Duodenal mucosa (tissue), 2 donors: ENCODE results near the gene DNM2.

ENCODE experiments used
- H3K27ac ChIP-seq: one replicate; pipeline ENCODE4 v1.7.0; 2013; ENCODE audit warnings: low read depth, low read length
- H3K27me3 ChIP-seq, 2 donors: one replicate each; pipeline ENCODE4 v1.7.0; 2013; ENCODE audit warnings: low read length in 2 of 2, control low read depth in 1 of 2; ENCODE audit not compliant: insufficient read depth in 2 of 2, control insufficient read depth in 1 of 2
- H3K36me3 ChIP-seq, 2 donors: one replicate each; pipeline ENCODE4 v1.7.0; 2013; ENCODE audit warnings: low read length in 2 of 2, control low read depth in 1 of 2; ENCODE audit not compliant: insufficient read depth in 2 of 2, control insufficient read depth in 1 of 2
- H3K4me1 ChIP-seq, 2 donors: one replicate each; pipeline ENCODE4 v1.7.0; 2013; ENCODE audit warnings: low read length in 2 of 2, control low read depth in 1 of 2; ENCODE audit not compliant: insufficient read depth in 2 of 2, control insufficient read depth in 1 of 2
- H3K4me3 ChIP-seq, 2 donors: one replicate each; pipeline ENCODE4 v1.7.0; 2013; ENCODE audit warnings: low read length in 2 of 2, low read depth in 1 of 2
- H3K9ac ChIP-seq, 2 donors: one replicate each; pipeline ENCODE4 v1.7.0; 2013; ENCODE audit warnings: low read length in 2 of 2, low read depth in 1 of 2
- H3K9me3 ChIP-seq, 2 donors: one replicate each; pipeline ENCODE4 v1.7.0; 2013; ENCODE audit warnings: low read length in 2 of 2, control low read depth in 1 of 2; ENCODE audit not compliant: control insufficient read depth in 1 of 2

DNM2 gene

GRCh38 chr19:10701955-10702525 lies 15.8 kb upstream of the DNM2 start:
- Histone ChIP-seq H3K9ac (peak overlapping the region; percentile 62 to 78), H3K4me3 (peak overlapping the region; percentile 96 to 98), H3K9me3 (no peaks in the 10 kb centered on the region), H3K27me3 (no peaks in the 10 kb centered on the region), H3K36me3 (peaks cover 0 to 1% of the 10 kb centered on the region in 2 donors), H3K27ac (no peak overlapping the region), H3K4me1 (peaks cover 4 to 11% of the 10 kb centered on the region in 2 donors)

DNA sequence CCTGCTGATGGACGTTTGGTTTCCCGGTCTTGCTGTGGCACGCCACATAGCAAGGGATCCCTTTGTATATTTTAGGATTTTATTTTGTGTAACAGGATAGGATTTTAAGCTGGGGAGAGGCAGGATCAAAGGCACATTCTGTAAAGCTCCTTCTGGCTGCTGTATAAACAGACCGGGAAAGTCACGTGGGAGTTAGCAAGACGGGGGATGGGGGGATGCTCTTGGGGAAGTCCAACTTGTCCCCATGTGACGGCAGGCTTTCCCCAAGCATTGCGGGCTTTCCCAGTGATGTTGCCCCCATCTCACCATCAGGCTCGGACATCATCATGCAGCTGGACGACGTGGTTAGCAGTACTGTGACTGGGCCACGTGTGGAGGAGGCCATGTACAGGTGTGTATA lies 10.9 kb upstream of the DNM2 start:
- no peak overlapping the region for H3K9ac ChIP-seq
- H3K4me3 ChIP-seq, result no peak overlapping the region
- no peak overlapping the region for H3K27ac ChIP-seq
- no peaks in the 10 kb centered on the region for H3K27me3 ChIP-seq
- H3K4me1 ChIP-seq, result peaks cover 7 to 8% of the 10 kb centered on the region in 2 donors
- H3K36me3 ChIP-seq, result peaks cover 0 to 13% of the 10 kb centered on the region in 2 donors
- no peaks in the 10 kb centered on the region for H3K9me3 ChIP-seq

DNA sequence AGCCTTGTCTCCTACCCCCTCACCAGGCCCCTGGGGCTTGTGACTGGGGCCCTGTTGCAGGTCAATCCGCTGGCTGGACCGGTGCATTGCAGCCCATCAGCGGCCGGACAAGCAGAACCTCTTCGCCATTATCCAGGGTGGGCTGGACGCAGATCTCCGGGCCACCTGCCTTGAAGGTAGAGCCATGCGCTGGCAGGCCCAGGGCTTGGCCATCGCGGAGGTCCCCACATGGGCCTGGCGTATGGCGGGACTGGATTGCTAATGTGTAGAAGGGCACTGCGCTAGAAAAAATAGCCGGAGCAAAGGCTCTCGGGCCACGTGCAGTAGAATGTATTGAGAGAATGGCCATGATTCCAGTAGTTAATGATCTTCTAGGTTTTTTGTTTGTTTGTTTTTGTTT lies 10.4 kb upstream of the DNM2 start:
- H3K4me1 ChIP-seq, result peaks cover 6 to 9% of the 10 kb centered on the region in 2 donors
- H3K9me3 ChIP-seq, result no peaks in the 10 kb centered on the region
- H3K9ac ChIP-seq, result no peak overlapping the region
- peaks cover 0 to 13% of the 10 kb centered on the region in 2 donors for H3K36me3 ChIP-seq
- H3K4me3 ChIP-seq, result no peak overlapping the region
- no peak overlapping the region for H3K27ac ChIP-seq
- H3K27me3 ChIP-seq, result no peaks in the 10 kb centered on the region

GRCh38 chr19:10708291-10708690 lies 9.6 kb upstream of the DNM2 start:
- H3K9ac ChIP-seq, result no peak overlapping the region
- H3K27me3 ChIP-seq, result no peaks in the 10 kb centered on the region
- H3K36me3 ChIP-seq, result peaks cover 0 to 16% of the 10 kb centered on the region in 2 donors

GRCh38 chr19:10712045-10712444 lies 5.8 kb upstream of the DNM2 start:
- H3K4me3 ChIP-seq, result peak overlapping the region; percentile 67
- H3K36me3 ChIP-seq, result peaks cover 0 to 15% of the 10 kb centered on the region in 2 donors
- peaks cover 6 to 21% of the 10 kb centered on the region in 2 donors for H3K4me1 ChIP-seq
- peak overlapping the region; percentile 92 for H3K27ac ChIP-seq
- no peaks in the 10 kb centered on the region for H3K27me3 ChIP-seq
- H3K9me3 ChIP-seq, result no peaks in the 10 kb centered on the region
- H3K9ac ChIP-seq, result peak overlapping the region; percentile 71 to 81

More at GRCh38 chr19:10708291-10708690, 9.6 kb upstream of the DNM2 start:
- no peak overlapping the region for H3K4me3 ChIP-seq
- no peak overlapping the region for H3K27ac ChIP-seq
- peaks cover 6 to 13% of the 10 kb centered on the region in 2 donors for H3K4me1 ChIP-seq
- no peaks in the 10 kb centered on the region for H3K9me3 ChIP-seq

DNA sequence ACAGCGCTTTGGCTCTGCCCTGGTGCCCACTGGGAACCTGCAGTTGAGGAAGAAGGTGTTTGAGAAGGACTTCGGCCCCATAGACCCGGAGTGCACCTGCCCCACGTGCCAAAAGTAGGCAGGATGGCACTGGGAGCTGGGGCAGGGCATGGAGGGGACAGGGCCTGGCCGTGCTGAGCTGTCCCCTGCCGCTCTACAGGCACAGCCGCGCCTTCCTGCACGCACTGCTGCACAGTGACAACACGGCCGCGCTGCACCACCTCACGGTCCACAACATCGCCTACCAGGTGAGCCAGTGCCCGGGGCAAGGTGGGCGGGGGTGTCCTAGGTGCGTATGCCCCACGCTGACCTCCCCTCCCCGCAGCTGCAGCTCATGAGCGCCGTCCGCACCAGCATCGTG lies 5.1 kb upstream of the DNM2 start:
- Histone ChIP-seq H3K27me3 (no peaks in the 10 kb centered on the region), H3K27ac (peak overlapping the region; percentile 92), H3K9ac (peak overlapping the region; percentile 71 to 72)

DNA sequence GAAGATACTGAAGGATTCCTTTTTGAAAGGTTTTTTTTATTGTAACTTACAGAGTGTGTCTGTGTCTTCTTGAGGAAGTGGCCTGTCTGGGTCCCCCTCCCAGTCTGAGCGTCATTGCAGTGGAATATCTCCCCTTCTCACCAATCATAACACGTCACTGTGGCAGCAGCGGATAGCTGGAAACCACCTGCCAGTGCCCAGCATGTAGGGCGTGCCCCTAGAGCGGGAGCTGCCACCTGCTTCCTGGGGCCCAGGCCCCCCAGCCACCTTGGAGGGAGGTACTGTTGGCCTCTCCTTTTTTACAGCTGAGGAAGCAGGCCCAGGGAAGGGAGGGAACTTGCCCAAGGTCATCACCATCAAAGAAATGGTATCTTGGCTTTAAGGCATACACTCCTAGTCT lies 4.6 kb upstream of the DNM2 start:
- Histone ChIP-seq H3K4me3 (peak overlapping the region; percentile 67), H3K9me3 (no peaks in the 10 kb centered on the region), H3K36me3 (peaks cover 0 to 10% of the 10 kb centered on the region in 2 donors), H3K27ac (peak overlapping the region; percentile 92), H3K27me3 (no peaks in the 10 kb centered on the region), H3K9ac (peak overlapping the region; percentile 71 to 72), H3K4me1 (peaks cover 6 to 22% of the 10 kb centered on the region in 2 donors)

More for the DNA sequence above, 5.1 kb upstream of the DNM2 start:
- H3K4me3 ChIP-seq, result peak overlapping the region; percentile 67
- peaks cover 6 to 22% of the 10 kb centered on the region in 2 donors for H3K4me1 ChIP-seq
- H3K9me3 ChIP-seq, result no peaks in the 10 kb centered on the region
- peaks cover 0 to 12% of the 10 kb centered on the region in 2 donors for H3K36me3 ChIP-seq

DNA sequence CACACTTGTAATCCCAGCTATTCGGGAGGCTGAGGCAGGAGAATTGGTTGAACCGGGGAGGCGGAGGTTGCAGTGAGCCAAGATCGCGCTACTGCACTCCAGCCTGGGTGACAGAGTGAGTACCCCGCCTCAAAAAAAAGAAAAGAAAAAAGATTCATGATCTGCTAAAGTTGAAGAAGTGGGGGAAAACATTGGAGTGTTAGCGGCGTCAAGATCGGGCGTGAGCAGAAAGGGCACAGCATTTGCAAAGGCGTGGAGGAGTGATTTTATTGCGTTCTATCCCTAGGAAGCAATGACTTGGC lies 874 bp upstream of the DNM2 start:
- Histone ChIP-seq H3K9ac (peak overlapping the region in 1 of 2 donors; percentile 67), H3K4me3 (peak overlapping the region; percentile 53 to 62), H3K27me3 (no peaks in the 10 kb centered on the region), H3K4me1 (peaks cover 13 to 43% of the 10 kb centered on the region in 2 donors), H3K27ac (no peak overlapping the region), H3K9me3 (no peaks in the 10 kb centered on the region), H3K36me3 (peaks cover 2 to 15% of the 10 kb centered on the region in 2 donors)

DNA sequence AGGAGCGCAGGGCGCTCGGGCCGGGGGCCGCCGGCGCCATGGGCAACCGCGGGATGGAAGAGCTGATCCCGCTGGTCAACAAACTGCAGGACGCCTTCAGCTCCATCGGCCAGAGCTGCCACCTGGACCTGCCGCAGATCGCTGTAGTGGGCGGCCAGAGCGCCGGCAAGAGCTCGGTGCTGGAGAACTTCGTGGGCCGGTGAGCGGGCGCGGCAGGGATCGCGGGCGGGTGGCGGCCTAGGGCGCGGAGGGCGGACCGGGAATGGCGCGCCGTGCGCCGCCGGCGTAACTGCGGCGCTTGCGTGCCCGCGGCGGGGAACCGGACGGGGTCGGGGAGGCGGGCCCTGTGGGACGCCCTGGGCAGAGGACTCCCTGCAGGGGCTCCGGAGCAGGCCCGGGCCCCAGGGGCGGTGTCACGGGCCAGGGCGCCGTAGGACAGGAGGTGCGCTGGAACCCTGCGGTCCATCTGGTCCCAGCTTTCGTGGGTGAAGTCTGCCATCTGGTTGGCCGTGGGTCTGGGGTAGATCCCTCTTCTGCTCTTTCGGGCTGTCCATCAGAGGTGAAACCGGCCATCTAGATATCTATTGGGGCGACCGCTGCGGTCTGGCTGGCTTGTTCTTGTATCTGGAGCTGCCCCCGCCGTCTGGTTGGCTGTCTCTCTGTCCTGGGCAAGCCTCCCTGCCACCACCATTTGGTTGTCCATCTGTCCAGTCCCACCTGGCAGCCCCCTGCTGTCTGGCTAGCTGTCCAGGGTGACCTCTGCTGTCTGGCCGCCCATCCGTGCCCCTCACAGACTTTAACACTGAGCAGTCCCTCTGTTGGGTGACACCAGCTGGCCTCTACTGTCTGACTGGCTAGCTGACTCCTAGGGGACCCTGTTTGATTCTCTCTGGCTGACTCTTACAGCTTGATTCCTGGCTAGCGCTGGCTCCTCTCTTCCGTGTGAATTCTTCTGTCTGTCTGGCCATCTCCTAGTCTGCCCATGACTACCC lies 622 bp downstream of the DNM2 start:
- H3K4me1 ChIP-seq, result peaks cover 11 to 34% of the 10 kb centered on the region in 2 donors

GRCh38 chr19:10719466-10719961 lies 1.6 kb downstream of the DNM2 start:
- no peak overlapping the region for H3K27ac ChIP-seq
- no peaks in the 10 kb centered on the region for H3K9me3 ChIP-seq
- peaks cover 11 to 31% of the 10 kb centered on the region in 2 donors for H3K4me1 ChIP-seq
- peaks cover 5 to 18% of the 10 kb centered on the region in 2 donors for H3K36me3 ChIP-seq
- H3K4me3 ChIP-seq, result peak overlapping the region; percentile 96
- peak overlapping the region; percentile 94 to 98 for H3K9ac ChIP-seq
- no peaks in the 10 kb centered on the region for H3K27me3 ChIP-seq

More for the DNA sequence above, 622 bp downstream of the DNM2 start:
- peak overlapping the region; percentile 94 to 98 for H3K9ac ChIP-seq
- H3K27ac ChIP-seq, result peak overlapping the region; percentile 94
- H3K27me3 ChIP-seq, result no peaks in the 10 kb centered on the region
- H3K36me3 ChIP-seq, result peaks cover 5 to 13% of the 10 kb centered on the region in 2 donors
- no peaks in the 10 kb centered on the region for H3K9me3 ChIP-seq
- H3K4me3 ChIP-seq, result peak overlapping the region; percentile 96
